TTC549 (cell line): ENCODE data around the gene DENND1A.
"Not testable (repeated sequence)": the region's sequence is repeated elsewhere in the genome, so short reads cannot be mapped to it uniquely, and the experiment has no call there.

Experiments
- FAIRE-seq: peaks from 2 replicates; lab custom pipeline; 2012; peaks lifted over from hg19 to GRCh38; lab: Jason Lieb, UNC

Gene DENND1A

DNA sequence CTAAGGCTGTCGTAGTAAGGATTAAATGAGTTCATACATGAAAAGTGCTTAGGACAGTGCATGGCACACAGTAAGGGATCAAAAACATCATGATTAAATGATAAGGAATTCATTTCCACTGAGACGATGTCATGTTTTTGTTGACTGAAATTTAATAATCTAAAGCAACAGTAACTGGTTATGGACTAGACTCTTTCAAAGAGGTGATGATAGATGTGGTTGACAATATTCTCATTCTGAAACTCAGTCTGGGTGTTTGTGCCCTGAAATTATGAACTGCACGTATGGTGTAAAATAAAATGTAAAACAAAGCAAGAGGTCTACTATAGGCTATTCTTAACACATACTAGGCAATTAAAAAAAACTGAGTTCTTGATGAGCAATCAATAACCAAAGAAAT lies 280.0 kb downstream of the DENND1A start:
- no peak for FAIRE-seq

- FAIRE-seq = no peak
These were observed 282.8 kb downstream of the DENND1A start for GRCh38 chr9:123647145-123647544.

GRCh38 chr9:123645762-123646161 lies 284.2 kb downstream of the DENND1A start:
- FAIRE-seq = no peak

DNA sequence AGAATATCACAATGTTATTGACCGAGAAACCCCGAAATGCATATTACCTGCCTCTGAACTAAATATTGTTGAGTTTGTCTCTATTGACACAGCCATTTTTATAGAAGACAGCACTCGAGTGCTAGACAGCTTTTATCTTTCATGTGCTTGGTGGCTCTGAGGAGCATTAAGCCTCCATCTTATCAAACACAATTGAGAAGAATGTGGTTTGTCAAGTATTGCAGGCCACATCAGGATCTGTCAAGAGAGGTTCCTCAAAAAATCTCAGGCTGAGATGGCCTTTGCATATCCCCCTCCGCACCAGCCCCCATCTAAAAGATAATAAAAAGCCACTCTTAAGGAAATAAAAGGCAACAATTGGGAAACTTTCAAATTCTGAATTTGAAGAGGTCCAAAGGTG lies 284.8 kb downstream of the DENND1A start:
- no peak for FAIRE-seq

DNA sequence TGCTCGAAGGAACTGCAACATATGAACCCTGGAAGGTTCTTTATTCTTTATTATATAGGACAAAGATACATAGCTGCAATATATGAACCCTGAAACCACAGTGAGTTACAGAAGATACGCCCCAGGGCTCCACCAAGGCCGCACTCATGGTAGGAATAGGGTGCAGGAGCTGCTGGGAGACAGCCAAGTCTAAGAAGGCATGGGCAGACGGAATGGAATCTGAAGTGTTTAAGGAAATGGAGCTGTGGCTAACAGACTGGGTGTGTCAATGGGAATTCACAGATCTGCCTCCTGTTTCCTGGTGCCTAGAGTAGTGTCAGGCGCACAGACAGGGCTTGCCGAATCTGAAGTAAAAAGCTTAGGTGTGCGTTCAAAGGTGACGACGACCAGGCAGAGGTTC lies 286.4 kb downstream of the DENND1A start:
- FAIRE-seq = no peak

- no peak for FAIRE-seq
These were observed 287.3 kb downstream of the DENND1A start for GRCh38 chr9:123642291-123643278.

DNA sequence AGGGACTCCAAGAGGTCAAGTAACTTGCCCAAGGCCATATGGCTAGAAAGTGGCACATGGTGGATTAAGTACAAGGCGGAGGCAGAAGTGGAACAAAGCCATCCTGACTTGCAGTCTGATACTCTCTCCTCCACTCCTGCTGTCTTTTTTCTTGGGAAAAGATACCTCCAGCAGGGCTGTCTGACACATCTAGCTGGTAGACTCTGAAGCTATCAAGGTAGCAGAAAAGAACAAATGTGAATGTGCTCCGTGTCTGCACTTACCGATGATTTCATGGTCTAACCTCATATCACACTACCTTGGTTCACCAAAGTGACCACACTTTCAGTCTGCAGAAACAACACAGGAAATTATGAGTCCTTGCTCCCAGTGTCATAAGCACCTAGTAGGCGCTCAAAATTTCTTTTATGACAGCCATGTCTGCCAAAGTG lies 289.1 kb downstream of the DENND1A start:
- FAIRE-seq = no peak

GRCh38 chr9:123639743-123640142 lies 290.2 kb downstream of the DENND1A start:
- no peak for FAIRE-seq

GRCh38 chr9:123637945-123638634 lies 291.8 kb downstream of the DENND1A start:
- no peak for FAIRE-seq

GRCh38 chr9:123637606-123637944 lies 292.4 kb downstream of the DENND1A start:
- FAIRE-seq = no peak

GRCh38 chr9:123636805-123637204 lies 293.1 kb downstream of the DENND1A start:
- FAIRE-seq = not testable (repeated sequence)

- no peak for FAIRE-seq
These were observed 298.1 kb downstream of the DENND1A start for GRCh38 chr9:123631862-123632261.

GRCh38 chr9:123630233-123630632 lies 299.7 kb downstream of the DENND1A start:
- no peak for FAIRE-seq

- FAIRE-seq = no peak
These were observed 300.4 kb downstream of the DENND1A start for GRCh38 chr9:123629531-123629930.

DNA sequence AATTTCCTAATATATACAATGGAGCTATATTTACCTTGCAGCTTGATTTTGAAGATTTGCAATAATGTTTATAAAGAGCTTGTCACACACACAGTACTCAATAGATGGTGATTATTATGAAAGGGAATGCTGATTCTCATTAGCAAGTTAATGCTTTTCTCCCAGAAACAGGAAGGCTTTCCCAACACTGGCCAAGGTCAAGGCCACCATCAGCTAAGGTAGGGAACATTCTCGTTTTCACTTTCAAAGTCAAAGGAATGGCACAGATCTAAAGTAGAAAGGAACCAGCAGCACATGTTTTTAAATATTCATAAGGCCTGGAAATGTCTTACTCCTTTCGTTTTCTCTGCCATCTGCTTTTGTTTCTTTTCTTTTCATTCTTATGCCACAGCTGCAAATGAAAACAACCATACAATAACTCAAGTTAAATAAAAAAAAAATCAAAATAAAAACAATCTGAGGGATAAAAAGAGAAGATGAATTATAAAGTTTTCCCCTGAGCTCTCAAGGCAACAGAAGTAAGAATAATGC lies 307.1 kb downstream of the DENND1A start:
- no peak for FAIRE-seq

DNA sequence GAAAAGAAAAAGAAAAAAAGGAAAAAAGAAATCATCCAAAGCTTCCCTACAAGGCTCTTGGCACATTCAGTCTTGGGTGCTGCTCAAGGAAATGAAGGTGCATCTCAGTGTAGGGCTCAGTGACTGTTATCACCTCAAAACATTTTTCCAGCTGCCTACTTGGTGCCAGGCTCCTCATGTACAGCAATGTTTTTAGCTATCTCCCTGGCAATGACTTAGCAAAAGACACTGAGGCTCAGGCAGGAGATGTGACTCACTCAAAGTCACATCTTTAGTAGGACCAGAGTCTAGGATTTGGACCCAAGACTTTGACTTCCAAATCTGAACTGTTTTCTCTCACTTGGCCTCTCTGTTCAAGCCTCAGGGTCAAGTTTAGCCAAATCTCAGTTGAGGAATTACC lies 309.7 kb downstream of the DENND1A start:
- no peak for FAIRE-seq

DNA sequence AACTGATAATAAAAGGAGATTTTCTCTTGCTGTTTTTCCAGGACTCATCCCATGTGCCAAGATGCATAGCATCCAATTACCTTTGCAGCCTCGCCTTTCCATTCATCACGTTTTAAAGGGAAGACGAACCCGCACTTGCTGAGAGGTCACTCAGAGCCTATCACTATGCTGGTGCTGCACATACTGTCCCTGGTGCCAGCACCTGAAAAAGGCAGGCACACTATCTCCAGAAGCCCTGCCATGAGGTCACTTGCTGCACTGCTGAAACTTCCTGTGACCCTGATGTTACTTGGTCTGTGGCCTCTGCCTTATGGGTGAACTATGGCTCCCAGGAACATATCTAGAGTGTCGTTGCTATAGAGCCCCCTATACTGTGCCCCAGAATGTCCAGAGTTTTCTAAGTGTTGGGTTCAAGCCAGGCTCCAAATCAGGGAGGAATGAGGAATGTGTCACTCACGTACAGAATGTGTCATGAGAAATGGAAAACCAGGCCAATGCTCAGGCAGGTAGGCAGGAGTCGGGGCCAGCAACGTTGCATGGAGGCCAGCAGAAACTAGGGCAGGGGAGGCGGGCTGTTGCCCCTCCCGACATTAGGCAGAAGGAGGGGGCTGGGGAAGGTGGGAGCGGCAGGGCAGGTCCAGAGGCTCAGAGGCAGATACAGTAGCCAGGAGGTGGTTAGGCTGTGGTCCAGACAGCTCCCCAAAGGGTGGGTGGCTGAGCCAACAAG lies 311.8 kb downstream of the DENND1A start:
- no peak for FAIRE-seq

GRCh38 chr9:123617286-123617685 lies 312.6 kb downstream of the DENND1A start:
- no peak for FAIRE-seq

- no peak for FAIRE-seq
These were observed 313.2 kb downstream of the DENND1A start for GRCh38 chr9:123616707-123617106.

GRCh38 chr9:123615381-123615780 lies 314.5 kb downstream of the DENND1A start:
- no peak for FAIRE-seq

DNA sequence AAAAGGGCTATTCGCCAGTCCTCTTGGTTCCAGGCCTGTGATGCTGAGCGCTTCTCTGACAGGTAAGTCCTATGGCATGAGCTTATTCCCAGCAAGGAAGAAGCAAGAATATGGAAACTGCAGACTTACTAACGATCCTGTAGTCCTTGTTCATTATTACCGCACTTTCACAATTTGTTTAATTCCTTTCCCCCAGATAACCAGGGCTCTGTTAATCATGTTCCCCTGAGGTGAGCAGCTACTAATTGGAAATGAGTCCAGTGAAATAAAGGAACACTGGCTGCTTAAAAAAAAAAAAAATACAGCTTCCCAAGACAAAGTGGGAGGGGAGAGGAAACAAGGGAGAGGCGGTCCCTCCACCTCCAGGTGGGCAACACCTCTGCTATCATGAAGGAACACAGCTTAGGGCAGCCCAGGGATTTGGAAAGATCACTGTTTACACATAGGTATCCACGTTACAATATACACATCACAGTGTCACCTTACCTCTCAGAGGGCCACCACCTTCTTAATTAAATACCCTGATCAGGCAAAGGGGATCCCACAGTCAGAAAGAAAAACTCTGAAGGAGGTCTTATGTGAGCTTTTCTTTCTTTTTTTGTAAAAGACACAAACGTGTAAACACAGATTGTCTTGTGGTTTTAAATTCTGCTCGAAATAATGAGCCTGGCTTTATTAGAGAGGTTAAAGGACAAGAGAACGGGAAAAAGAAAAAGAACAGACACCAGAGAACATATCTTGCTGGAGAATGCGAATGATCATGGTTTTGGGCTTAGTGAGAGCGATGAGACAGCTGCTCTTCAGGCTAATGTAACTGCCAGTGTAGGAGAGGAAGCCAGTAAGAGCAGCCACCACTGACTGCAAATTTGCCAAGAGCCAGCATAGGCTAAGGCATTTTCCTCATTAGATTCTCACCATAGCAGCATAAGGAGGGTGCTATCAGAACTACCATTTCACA lies 315.3 kb downstream of the DENND1A start:
- FAIRE-seq = no peak
